Amniotic epithelial cell (primary cell): ENCODE results near the gene WDPCP.
"Not testable (repeated sequence)": the region's sequence is repeated elsewhere in the genome, so short reads cannot be mapped to it uniquely, and the experiment has no call there.

Source experiments
- DNase-seq: peaks from one replicate; pipeline ENCODE4 v3.0.0-alpha.2; 2010; ENCODE audit warnings: low read depth

Gene WDPCP

DNA sequence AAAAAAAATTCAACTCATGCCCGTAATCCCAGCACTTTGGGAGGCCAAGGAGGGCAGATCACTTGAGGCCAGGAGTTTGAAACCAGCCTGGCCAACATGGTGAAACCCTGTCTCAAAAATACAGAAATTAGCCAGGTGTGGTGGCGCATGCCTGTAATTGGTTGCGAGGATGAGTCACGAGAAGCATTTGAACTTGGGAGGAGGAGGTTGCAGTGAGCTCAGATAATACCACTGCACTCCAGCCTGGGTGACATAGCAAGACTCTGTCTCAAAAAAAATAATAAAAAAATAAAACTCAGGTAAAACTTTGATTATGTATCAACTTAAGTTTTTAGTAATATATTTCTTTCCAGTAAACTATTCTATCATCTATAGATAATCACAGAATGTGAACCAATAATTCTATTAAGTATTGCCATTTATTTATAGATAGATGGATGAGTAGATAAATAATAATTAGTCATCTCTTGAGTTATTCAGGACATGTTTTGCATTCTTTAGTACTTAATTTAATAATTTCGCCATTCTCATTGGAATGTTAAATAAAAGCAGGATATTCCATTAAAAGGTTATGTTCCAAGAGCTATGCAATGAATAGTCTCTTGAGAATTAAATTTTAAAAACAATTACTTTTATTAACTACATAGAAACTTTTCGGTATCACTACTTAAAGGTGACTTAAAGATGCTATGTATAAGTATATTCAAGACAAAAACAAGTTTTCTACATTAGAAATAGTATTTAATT lies 48.7 kb downstream of the WDPCP start:
- peak; percentile 5 for DNase-seq

DNA sequence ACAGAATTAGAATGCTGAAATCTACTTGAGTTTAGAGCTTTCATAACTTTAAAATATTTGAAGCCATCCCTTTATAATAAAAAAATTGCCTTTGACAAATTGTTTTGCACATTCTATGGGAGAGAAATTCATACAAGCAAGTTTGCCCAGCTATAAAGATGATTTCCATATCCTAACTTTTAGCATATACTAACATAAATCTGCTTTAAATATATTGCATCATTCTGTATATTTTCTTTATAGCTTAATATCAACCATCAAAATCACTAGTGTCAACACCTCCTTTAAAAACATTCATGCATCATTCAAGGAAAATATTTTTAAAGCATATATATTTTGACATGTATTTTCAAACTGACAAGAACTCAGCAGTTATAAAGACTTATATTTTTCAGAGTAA lies 49.9 kb downstream of the WDPCP start:
- DNase-seq: no peak

DNA sequence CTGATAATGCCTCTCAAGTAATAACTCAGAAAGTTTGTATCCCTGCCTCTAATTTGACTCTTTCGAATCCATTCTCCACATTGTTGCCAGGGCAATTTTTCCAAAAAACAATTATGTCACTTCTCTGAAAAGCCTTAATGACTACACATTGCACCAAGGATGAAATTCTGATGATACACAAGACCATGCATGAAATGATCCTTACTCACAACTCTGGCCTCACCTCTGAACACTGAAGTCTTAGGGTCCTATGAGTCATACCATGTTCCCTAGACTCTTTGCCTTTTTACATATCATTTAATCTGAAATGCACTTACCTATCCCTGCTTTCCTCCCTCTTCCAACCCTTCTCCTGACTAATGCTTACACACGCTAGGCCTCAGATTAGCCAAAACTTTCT lies 51.0 kb downstream of the WDPCP start:
- DNase-seq: peak; percentile 45

DNA sequence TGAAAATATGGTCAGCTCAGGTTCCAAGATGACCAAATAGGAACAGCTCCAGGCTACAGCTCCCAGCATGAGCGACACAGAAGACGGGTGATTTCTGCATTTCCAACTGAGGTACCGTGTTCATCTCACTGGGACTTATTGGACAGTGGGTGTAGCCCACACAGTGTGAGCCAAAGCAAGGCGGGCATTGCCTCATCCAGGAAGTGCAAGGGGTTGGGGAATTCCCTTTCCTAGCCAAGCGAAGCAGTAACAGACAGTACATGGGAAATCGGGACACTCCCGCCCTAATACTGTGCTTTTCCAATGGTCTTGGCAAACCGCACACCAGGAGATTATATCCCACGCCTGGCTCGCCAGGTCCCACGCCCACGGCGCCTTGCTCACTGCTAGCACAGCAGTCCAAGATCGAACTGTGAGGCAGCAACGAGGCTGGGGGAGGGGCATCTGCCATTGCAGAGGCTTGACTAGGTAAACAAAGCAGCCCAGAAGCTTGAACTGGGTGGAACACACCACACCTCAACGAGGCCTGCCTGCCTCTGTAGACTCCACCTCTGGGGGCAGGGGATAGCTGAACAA lies 57.5 kb downstream of the WDPCP start:
- no peak for DNase-seq

DNA sequence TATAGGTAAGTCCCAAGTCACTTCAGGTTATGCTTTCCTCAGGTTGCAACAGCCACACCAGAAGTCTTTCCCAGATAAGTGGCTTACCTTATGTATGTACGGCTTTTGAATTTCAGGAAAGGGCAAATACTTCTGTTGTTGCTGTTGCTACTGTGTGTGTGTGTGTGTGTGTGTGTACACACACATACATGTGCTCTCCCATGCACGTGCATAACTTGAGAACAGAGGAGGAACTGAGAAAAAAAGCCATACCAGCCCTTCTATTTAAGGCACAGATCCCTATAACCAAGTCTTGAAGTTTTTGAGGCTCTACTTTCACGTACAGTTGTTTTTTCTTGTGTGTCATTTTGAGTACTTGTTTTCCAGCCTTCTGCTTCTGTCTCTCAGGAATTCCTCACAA lies 62.4 kb downstream of the WDPCP start:
- DNase-seq: no peak

DNA sequence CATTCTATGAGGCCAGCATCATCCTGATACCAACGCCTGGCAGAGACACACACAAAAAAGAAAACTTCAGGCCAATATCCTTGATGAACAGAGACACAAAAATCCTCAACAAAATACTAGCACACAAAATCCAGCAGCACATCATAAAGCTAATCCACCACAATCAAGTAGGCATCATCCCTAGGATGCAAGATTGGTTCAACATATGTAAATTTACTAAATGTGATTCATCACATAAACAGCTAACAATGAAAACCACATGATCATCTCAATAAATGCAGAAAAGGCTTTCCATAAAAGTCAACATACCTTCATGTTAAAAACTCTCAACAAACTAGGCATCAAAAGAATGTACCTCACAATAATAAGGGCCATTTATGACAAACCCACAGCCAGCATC lies 65.3 kb downstream of the WDPCP start:
- no peak for DNase-seq

DNA sequence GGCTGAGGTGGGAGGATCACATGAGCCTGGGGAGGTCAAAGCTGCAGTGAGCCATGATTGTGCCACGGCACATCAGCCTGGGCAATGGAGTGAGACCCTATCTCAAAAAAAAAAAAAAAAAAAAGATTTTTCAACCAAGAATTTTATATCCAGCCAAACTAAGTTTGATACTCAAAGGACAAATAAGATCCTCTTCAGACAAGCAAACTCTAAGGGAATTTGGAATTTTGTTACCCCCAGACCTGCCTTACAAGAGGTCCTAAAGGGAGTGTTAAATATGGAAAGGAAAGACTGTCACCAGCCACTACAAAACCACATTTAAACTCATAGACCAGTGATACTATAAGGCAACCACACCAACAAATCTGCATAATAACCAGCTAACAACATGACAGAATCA lies 67.5 kb downstream of the WDPCP start:
- DNase-seq: no peak

DNA sequence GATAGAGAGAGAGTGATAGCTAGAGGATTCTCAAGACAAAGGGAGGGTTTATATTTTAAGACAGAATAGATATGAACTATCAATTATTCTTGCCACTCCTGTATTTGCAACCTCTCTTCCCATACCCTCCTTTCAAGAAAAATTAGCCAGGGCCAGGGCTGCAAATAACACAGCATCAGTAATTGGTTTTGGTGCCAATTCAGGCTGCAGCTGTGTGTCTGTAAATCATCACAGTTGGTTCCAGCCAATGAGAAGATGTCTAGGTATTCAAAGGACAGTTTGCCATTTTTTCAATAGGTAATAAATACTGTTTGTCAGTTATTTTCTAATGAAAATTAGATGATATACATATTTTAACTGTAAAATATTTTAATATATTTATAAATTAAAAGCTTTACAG lies 73.5 kb downstream of the WDPCP start:
- DNase-seq: no peak

DNA sequence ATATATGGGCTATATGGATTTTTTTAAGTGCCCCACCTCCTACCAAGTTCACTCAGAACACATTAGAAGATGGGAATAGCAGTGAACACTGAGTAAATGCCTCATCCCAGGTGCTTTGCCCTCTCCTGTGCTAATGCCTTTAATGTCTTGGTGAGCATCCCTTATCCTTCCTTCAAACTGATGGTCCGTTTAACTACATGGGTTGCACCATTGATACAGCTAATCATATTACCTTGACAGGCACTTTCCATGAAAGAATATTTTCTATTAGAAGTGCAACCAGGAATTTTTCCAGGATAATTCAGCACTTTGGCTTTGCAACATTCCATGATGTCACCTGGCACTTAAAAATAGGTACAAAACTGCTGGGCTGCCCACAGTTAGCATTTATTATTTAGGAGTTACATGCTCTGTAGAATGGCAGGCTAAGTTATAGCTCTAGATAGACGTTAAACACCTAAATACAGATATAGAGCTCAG lies 74.0 kb downstream of the WDPCP start:
- no peak for DNase-seq

DNA sequence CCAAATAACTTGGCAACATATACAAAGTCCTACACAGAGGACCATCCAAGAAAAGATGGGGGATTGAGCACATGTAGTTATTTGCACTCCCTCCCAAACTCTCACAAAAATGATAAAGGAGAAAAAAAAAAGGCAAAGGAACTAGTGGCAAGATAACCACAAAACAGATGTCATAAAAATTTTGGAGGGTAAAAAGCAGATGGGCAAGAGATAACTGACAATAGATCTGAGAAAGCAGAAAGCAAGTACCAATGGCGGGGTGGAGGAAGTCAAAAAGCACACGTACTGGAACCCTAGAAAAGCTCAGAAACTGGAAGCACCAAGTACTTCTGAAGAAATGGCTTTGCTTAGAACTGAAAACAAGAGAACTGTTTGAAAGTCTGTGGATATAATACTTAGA lies 82.0 kb downstream of the WDPCP start:
- DNase-seq: no peak

DNA sequence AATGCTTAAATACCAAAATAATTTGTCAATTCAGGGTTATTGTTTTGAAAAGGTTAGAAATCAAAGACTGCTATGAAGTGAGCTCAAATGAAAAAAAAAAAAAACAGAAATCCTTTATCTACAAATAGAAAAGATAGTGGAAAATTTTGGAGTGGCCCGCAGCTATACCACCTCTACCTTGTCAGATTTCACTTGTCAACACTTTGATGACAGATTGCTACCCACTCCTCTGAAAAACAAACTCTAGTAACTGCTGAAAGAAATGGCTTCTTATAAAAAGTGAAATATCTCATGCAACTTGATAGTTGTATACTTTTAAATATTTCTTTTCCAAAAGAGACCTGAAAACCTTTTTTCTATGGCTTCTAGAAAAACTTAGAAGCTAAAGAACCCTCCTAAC lies 84.5 kb downstream of the WDPCP start:
- no peak for DNase-seq

DNA sequence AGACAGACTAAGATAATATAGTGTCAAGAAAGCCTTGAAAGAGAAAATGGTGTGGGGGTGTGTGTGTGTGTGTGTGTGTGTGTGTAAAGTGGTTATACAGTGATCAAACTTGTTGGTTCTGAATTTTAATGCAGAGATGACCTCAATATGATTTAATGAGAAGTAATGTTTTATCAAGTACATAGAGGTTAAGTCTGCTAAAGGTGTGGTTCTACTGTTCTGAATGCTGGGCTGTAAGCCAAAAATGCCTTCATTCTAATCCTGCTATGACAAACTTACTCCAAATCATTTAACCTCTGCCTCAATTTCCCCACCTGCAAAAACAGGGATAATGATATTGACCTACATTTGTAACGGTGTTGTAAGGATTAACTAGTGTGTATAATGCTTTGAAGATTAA lies 87.9 kb downstream of the WDPCP start:
- no peak for DNase-seq

DNA sequence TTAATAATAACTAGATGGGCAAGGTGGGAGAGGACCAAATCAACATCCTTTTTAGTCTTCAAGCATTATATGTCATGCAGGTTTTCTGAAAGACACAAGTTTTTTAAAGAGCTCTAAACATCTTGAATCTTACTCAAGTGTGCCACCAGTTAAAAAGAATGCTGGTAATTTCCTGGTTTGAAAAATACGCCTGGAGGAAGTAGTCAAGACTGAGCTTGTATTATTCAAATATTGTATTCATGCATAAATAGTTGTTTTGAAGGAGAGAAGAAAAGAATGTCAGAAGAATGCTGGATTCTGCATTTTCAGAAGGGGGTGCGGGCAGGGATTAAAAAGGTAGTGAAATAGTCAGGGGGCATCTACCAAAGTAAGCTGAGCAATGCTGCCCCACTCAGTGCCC lies 90.7 kb downstream of the WDPCP start:
- no peak for DNase-seq

DNA sequence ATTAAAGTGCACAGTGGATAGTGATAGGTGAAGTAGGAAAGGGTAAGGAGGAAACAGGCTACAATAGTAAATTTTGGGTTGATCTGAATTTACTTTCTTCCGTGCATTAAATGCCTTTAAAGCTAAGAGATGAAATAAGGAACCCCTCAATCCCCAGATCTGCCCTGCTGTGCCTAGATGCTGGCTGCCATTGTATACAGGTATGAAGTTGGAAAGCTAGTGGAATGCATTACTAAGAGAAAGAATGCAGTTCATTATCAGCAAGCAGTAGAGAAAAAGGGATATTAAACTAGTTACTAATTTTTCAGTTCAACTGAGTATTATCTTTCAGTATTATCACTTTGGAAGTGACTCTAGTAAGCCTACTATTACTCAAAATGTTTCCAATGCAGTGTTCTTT lies 93.3 kb downstream of the WDPCP start:
- DNase-seq: no peak

DNA sequence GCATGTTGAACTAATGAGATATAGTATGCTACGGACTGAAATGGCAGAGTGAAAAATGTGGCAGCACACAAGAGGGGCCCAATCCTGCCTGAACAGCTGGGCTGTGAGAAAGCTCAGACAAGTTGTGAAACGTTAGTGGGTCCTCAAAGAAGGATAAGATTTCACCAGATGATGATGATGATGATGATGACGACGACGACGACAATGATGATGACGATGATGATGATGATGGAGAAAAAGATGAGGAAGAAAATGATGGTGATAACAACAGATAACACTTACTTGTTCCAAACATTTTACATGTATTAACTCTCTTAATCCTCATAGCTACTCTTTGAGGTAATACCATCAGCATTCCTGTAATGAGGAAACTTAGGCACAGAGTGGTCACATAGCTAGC lies 94.2 kb downstream of the WDPCP start:
- DNase-seq: no peak

DNA sequence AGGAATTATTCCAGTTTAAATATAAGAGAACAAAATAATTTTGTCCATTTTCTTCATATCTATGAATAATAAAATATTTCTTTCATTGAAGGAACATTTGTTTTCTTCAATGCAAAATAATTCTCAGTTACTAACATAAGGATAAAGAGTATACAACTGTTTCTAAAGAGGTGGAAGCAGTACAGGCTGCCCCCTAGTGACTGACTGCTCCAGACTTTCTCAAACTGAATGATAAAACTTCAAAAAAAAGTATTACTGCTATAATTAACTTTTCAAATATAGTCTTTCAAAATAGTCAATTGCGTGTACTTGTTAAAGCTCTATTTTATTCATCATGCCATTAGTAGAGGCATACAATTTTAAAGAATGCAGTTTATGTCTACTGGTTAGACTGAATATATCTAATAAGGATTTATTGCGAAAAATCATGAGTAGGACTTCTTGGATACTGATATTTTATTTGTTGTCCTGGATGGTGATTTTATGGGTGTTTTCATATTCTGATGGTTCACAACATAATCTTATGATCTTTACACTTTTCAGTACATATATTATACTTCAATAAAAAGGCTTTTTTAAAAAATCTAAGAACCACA lies 100.1 kb downstream of the WDPCP start:
- peak; percentile 38 for DNase-seq

DNA sequence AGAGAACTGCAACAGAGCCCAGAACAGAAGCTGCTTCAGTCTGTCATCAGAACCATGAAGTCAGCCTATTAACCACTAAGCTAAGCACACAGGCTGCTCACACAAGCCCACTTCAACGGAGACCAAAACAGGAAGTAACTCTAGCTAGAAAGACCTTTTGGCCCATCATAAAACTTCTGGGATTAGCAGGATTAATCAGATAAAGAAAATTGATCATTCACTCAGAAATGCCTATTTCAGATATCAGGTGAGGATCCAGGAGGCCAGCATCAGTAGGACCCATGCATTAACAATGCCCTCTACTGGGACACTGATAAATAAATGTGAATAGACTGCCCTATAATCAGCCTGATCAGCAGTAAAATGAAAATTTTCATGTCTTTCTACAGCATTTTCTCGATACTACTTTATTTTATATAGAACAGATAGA lies 101.4 kb downstream of the WDPCP start:
- no peak for DNase-seq

DNA sequence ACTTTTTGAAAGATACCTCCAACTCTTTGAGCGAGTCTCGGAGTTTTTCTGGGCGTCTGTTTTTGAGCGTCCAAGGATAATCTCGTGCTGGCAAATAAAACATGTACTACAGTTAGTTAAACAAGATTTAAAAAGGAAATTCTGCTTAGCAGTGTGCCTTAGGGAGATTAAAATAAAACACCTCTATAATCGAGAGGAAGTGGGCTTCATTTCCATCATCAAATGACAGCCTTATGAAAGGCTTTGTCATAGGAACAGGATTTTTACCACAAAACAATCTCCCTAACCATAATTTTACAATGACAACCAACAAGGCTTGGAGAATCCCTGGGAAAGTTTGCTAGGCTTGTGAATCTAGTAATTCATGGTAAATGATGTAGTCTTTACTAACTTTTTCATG lies 103.4 kb downstream of the WDPCP start:
- no peak for DNase-seq

DNA sequence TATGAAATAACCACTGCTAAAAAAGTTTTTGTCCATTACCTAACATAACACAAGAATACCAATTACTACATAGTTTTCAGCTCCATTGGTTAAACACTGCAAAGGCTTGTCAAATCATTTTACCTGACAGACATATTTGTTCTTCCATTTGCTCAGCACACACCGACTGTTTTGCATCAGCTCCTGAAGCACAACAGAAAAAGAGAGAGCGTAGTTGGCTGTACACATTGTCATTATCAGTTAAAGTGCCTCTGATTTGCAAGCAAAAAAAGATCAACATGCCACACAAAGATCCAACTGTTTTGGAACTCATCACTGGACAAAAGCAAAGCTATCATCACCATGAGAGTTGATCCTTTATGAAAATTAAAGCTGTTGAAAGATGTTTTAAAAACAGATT lies 103.8 kb downstream of the WDPCP start:
- no peak for DNase-seq

DNA sequence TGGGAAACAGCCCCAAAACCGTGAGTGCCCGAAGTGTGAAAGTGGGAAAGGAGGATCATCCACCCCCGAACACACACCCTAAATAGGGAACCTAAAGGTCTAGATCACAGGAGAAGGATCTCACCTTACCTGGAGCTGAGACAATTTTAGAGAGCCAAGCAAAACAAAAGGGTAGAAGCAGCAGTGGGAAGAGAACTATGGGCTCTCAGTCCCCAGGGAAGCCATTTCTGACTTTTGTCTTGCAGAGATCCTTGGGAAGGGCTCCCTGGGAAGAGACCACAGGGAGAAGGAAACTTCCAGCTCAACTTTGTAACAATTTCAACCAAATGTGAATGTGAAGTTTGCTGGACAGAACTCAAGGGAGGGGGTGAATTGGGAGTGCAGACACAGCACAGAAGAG lies 110.6 kb downstream of the WDPCP start:
- DNase-seq: no peak

DNA sequence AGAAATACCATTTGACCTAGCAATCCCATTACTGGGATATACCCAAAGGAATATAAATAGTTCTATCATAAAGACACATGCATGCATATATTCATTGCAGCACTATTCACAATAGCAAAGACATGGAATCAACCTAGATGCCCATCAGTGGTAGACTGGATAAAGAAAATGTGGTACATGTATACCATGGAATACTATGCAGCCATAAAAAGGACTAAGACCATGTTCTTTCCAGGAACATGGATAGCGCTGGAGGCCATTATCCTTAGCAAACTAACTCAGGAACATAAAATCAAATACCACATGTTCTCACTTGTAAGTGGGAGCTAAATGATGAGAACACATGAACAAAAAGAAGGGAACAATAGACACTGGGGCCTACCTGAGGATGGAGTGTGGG lies 119.0 kb downstream of the WDPCP start:
- DNase-seq: not testable (repeated sequence)

DNA sequence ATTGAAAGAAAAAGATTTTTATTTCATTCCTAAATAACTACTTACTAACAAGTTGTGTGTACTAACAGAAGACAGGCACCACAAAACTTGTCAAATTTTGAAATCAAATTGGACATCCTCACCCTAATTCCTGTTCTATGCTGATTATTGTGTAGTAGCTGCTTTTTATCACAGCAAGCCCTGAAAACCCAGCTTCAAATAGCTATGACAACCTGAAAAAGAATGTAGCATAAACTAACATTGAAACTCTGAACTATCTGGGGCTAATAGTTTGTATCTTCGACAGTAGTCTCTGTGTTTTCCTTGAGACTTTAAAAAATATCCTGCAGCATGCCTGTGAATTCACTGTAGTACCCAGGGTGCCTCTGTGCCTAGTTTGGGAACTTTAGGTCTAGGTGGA lies 122.6 kb downstream of the WDPCP start:
- DNase-seq: peak; percentile 26

DNA sequence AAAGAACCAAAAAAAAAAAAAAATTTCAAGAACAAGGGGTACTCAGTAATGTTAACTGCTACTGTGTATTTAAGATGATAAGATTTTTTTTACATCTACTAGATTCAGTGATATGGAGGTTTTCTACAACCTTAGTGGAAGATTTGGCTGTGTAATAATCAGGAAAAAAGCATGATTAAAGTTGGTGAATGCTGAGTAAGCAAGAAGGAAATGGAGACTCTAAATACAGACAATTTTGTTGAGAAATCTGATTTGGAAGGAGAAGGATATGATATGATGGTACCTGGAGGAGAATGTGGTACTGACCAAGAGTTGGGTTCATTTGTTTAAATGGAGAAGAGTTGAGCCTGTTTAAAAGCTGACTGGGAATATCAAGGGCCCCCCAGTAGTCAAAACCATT lies 125.1 kb downstream of the WDPCP start:
- no peak for DNase-seq

DNA sequence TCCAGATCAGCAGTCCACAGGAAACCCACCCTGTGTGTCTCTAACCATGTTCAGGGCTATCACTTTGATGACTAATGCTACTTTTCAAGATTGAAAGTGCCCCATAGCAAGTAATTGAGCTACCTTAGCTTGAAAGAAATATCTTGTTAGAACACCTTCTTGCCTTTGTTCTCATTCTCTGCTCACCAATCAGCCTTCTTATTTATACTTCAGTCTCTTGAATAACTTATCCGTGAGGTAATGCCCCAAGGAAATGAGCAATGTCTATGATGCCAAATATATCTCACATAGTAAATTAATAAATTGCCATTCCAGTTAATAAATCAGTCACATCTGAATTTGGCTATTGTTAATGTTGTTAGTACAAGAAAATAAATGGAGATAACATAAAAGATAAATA lies 141.6 kb downstream of the WDPCP start:
- no peak for DNase-seq
